HCT116 (cell line): ENCODE results near the gene DGKB. TPM values are rescaled to one million over a fixed set of nuclear protein-coding genes. Genes with fewer than 3 reads are reported as not detected.

Source experiments
- ATAC-seq: fragments of 200-7000 bp; cut with Tn5 transposase; 2 replicates; pipeline ENCODE4 v1.9.1; 2020; ENCODE audit warnings: mild to moderate bottlenecking, moderate library complexity
- BruUV-seq: library from RNA; stranded (reverse); fragments of 400-500 nt; replicated peaks from 2 replicates; lab custom pipeline; 2021; lab: Mats Ljungman, UMichigan
- CTCF ChIA-PET: fragments of 300-600 bp; sonication (Branson Sonifier 250); formaldehyde crosslinking; loops from one replicate; lab custom pipeline; 2021; ENCODE audit warnings: antibody characterized with exemption; lab: Charles Lee
- POLR2A ChIA-PET: fragments of 300-600, 350-600 bp; sonication (Branson Sonifier 250); formaldehyde crosslinking; loops from one replicate; lab custom pipeline; 2021; ENCODE audit warnings: antibody characterized with exemption; lab: Charles Lee
- RAD21 ChIA-PET, 2 experiments: fragments of 300-600 bp; sonication (Branson Sonifier 250); formaldehyde crosslinking; loops; one replicate each; lab custom pipeline; 2023; ENCODE audit warnings: low total read pairs in 2 of 2; ENCODE audit not compliant: uncharacterized antibody in 2 of 2, unreplicated experiment in 2 of 2, low non-redundant PET in 1 of 2; lab: Charles Lee
- DNase-seq: peaks from one replicate; pipeline ENCODE4 v3.0.0-alpha.2; 2010; ENCODE audit warnings: low read depth, low spot score
- H2AFZ ChIP-seq: fragments of 200-600 bp; shearing (Covaris generic), sonication (generic); 2 replicates; pipeline ENCODE4 v1.6.1; 2017; ENCODE audit warnings: low read depth, mixed run types, mixed read lengths, antibody characterized with exemption, low read length; ENCODE audit not compliant: poor library complexity, severe bottlenecking
- H3K27ac ChIP-seq: 2 replicates; pipeline ENCODE4 v1.5.1; 2012; ENCODE audit warnings: low read depth, low read length
- H3K27me3 ChIP-seq: fragments of 200-600 bp; sonication (generic); 2 replicates; pipeline ENCODE4 v1.6.1; 2016; ENCODE audit warnings: mixed run types, low read length, mixed read lengths; ENCODE audit not compliant: insufficient read depth
- H3K36me3 ChIP-seq, 2 experiments: fragments of 200-500 bp in 1 of 2; fragments of 200-600 bp in 1 of 2; sonication (Bioruptor generic) in 1 of 2; sonication (generic) in 1 of 2; 2 replicates each; pipeline versions ENCODE4 v1.5.1 to v1.6.1; 2014 to 2016; ENCODE audit warnings: low read length in 2 of 2, inconsistent platforms in 1 of 2, mixed read lengths in 1 of 2, mixed run types in 1 of 2; ENCODE audit not compliant: insufficient read depth in 2 of 2, control insufficient read depth in 1 of 2
- H3K4me1 ChIP-seq, 2 experiments: fragments of 200-600 bp in 1 of 2; sonication (generic) in 1 of 2; 2 replicates each; pipeline versions ENCODE4 v1.5.1 to v1.6.1; 2012 to 2017; ENCODE audit warnings: low read length in 2 of 2, inconsistent platforms in 1 of 2, mild to moderate bottlenecking in 1 of 2, mixed read lengths in 1 of 2, mixed run types in 1 of 2, moderate library complexity in 1 of 2; ENCODE audit not compliant: insufficient read depth in 2 of 2, control insufficient read depth in 1 of 2
- H3K4me2 ChIP-seq: fragments of 200-600 bp; sonication (generic); 2 replicates; pipeline ENCODE4 v1.6.1; 2017; ENCODE audit warnings: mixed run types, low read length, mixed read lengths
- H3K4me3 ChIP-seq, 2 experiments: fragments of 200-600 bp in 1 of 2; sonication (generic) in 1 of 2; replicated peaks in 1 of 2; 2 replicates each; pipeline ENCODE4 v1.5.1; 2011 to 2016; ENCODE audit warnings: low read length in 2 of 2, control low read depth in 1 of 2, low read depth in 1 of 2, mild to moderate bottlenecking in 1 of 2, mixed read lengths in 1 of 2, mixed run types in 1 of 2
- H3K79me2 ChIP-seq: fragments of 200-600 bp; sonication (generic); 2 replicates; pipeline ENCODE4 v1.6.1; 2017; ENCODE audit warnings: mild to moderate bottlenecking, mixed run types, low read length, moderate library complexity, mixed read lengths; ENCODE audit not compliant: insufficient read depth
- H3K9ac ChIP-seq: fragments of 200-600 bp; sonication (generic); 2 replicates; pipeline ENCODE4 v1.6.1; 2016; ENCODE audit warnings: low read length, mixed read lengths
- H3K9me2 ChIP-seq: fragments of 200-600 bp; sonication (generic), shearing (Covaris generic); 2 replicates; pipeline ENCODE4 v1.6.1; 2017; ENCODE audit warnings: mixed run types, mild to moderate bottlenecking, moderate library complexity; ENCODE audit not compliant: insufficient read depth
- H3K9me3 ChIP-seq, 2 experiments: fragments of 200-500 bp in 1 of 2; fragments of 200-600 bp in 1 of 2; sonication (Bioruptor generic) in 1 of 2; sonication (generic) in 1 of 2; 2 replicates each; pipeline ENCODE4 v1.6.1; 2014 to 2017; ENCODE audit warnings: low read length in 2 of 2, mixed read lengths in 2 of 2, inconsistent platforms in 1 of 2, low read depth in 1 of 2, mild to moderate bottlenecking in 1 of 2, mixed run types in 1 of 2, moderate library complexity in 1 of 2; ENCODE audit not compliant: control insufficient read depth in 1 of 2, insufficient read depth in 1 of 2
- H4K20me1 ChIP-seq: fragments of 200-600 bp; sonication (generic), shearing (Covaris generic); 2 replicates; pipeline ENCODE4 v1.6.1; 2017; ENCODE audit warnings: mixed run types, mild to moderate bottlenecking, moderate library complexity; ENCODE audit not compliant: insufficient read depth
- ATF3 ChIP-seq: IDR thresholded peaks from 2 replicates; pipeline ENCODE4 v1.6.1; 2012
- CEBPB ChIP-seq: IDR thresholded peaks from 2 replicates; pipeline ENCODE4 v1.6.1; 2012; ENCODE audit warnings: low read depth
- CTCF ChIP-seq, 3 experiments: fragments of 200-600 bp in 1 of 3; sonication (generic) in 1 of 3; IDR thresholded peaks in 2 of 3; conservative IDR thresholded peaks in 1 of 3; 2 replicates each; pipeline ENCODE4 v1.5.1; 2012 to 2017; ENCODE audit warnings: low read depth in 2 of 3, low read length in 2 of 3, antibody characterized with exemption in 1 of 3, borderline replicate concordance in 1 of 3, control low read depth in 1 of 3, mild to moderate bottlenecking in 1 of 3, mixed read lengths in 1 of 3, mixed run types in 1 of 3, moderate library complexity in 1 of 3; ENCODE audit not compliant: insufficient read depth in 1 of 3
- EGR1 ChIP-seq: IDR thresholded peaks from 2 replicates; pipeline ENCODE4 v1.6.1; 2012; ENCODE audit warnings: low read depth
- ELF1 ChIP-seq: IDR thresholded peaks from 2 replicates; pipeline ENCODE4 v1.6.1; 2012; ENCODE audit warnings: low read depth, borderline replicate concordance
- FOSL1 ChIP-seq: IDR thresholded peaks from 2 replicates; pipeline ENCODE4 v1.6.1; 2012; ENCODE audit warnings: low read depth
- JUND ChIP-seq: IDR thresholded peaks from 2 replicates; pipeline ENCODE4 v1.6.1; 2012
- POLR2AphosphoS5 ChIP-seq: IDR thresholded peaks from 2 replicates; pipeline ENCODE4 v1.6.1; 2011; ENCODE audit warnings: mild to moderate bottlenecking, low read depth, low read length, moderate library complexity
- SIN3A ChIP-seq: IDR thresholded peaks from 2 replicates; pipeline ENCODE4 v1.6.1; 2012; ENCODE audit warnings: low read depth
- SP1 ChIP-seq: IDR thresholded peaks from 2 replicates; pipeline ENCODE4 v1.6.1; 2012; ENCODE audit warnings: low read depth
- ZBTB33 ChIP-seq: IDR thresholded peaks from 2 replicates; pipeline ENCODE4 v1.6.1; 2011; ENCODE audit warnings: mild to moderate bottlenecking, low read length, moderate library complexity; ENCODE audit not compliant: insufficient replicate concordance; ENCODE audit errors: extremely low read depth
- ZFX ChIP-seq: fragments of 450-650 bp; IDR thresholded peaks from 2 replicates; pipeline ENCODE4 v1.6.1; 2017
- intact Hi-C: fragments of 100-400 bp; cut with micrococcal nuclease; formaldehyde crosslinking; loops from 2 replicates; pipeline ENCODE4 v1.10.0; 2022
- total RNA-seq: library from RNA; stranded (reverse); gene quantifications from one replicate; pipeline ENCODE4 v1.2.1, GENCODE V29; 2021; ENCODE audit not compliant: unreplicated experiment

DGKB gene
- total RNA-seq, 1 experiment from 2014 or later = 0.05 TPM

GRCh38 chr7:14938181-14938580 is 35.6 kb upstream of the DGKB start (continued):
- TF ChIP-seq CTCF (IDR thresholded peaks at IDR 0.05 in 2 of 3, conservative IDR thresholded peaks at IDR 0.05 in 1 of 3; ENCODE audit: borderline replicate concordance in 1 of 3, insufficient read depth in 1 of 3, low read depth in 2 of 3, low read length in 2 of 3) (no peak), SIN3A (no peak), ELF1 (no peak), ZBTB33 (no peak), JUND (no peak), CEBPB (no peak)

GRCh38 chr7:14937581-14937980 is 35.0 kb upstream of the DGKB start:
- Histone ChIP-seq H3K27me3 (no peaks in the 10 kb centered on the region), H3K4me2 (no peak overlapping the region), H3K4me1 (no peaks in the 10 kb centered on the region), H4K20me1 (no peaks in the 10 kb centered on the region), H3K9me3 (no peaks in the 10 kb centered on the region), H3K27ac (no peak overlapping the region), H3K4me3 (no peak overlapping the region), H3K9me2 (no peaks in the 10 kb centered on the region), H3K9ac (no peak overlapping the region), H3K79me2 (no peaks in the 10 kb centered on the region), H3K36me3 (no peaks in the 10 kb centered on the region), H2AFZ (no peak overlapping the region)
- no peak for ATAC-seq
- ChIA-PET CTCF (no interaction called here), POLR2A (no interaction called here), RAD21 (no interaction called here)
- intact Hi-C loops = no loop called here
- TF ChIP-seq EGR1 (no peak), ZFX (no peak), ZBTB33 (no peak), SIN3A (no peak), ATF3 (no peak), ELF1 (no peak), FOSL1 (no peak), POLR2AphosphoS5 (no peak), CTCF (IDR thresholded peaks at IDR 0.05 in 2 of 3, conservative IDR thresholded peaks at IDR 0.05 in 1 of 3; ENCODE audit: borderline replicate concordance in 1 of 3, insufficient read depth in 1 of 3, low read depth in 2 of 3, low read length in 2 of 3) (no peak), SP1 (no peak)
- no TSS peak for BruUV-seq
- no peak for DNase-seq
